H9 (cell line): ENCODE results near the gene ZCCHC8. TPM values are rescaled to one million over a fixed set of nuclear protein-coding genes. Genes with fewer than 3 reads are reported as not detected.
A peak's percentile ranks its signal among the peaks of the same experiment; 100 is the strongest.

Experiments used
- DNase-seq: peaks from one replicate; pipeline ENCODE4 v3.0.0-alpha.2; 2017
- H2AFZ ChIP-seq: one replicate; pipeline ENCODE4 v1.6.1; 2013; ENCODE audit warnings: mild to moderate bottlenecking, low read length, control low read depth, moderate library complexity
- H2AK5ac ChIP-seq: 2 replicates; pipeline ENCODE4 v1.6.1; 2013; ENCODE audit warnings: low read length, control low read depth, mixed read lengths; ENCODE audit not compliant: insufficient read length
- H2BK120ac ChIP-seq: one replicate; pipeline ENCODE4 v1.6.1; 2013; ENCODE audit warnings: low read depth, mild to moderate bottlenecking, low read length, control low read depth, inconsistent platforms; ENCODE audit not compliant: poor library complexity, severe bottlenecking
- H2BK12ac ChIP-seq: 2 replicates; pipeline ENCODE4 v1.6.1; 2013; ENCODE audit warnings: low read length, control low read depth, mixed read lengths, low read depth; ENCODE audit not compliant: insufficient read length
- H2BK15ac ChIP-seq: 2 replicates; pipeline ENCODE4 v1.6.1; 2013; ENCODE audit warnings: low read depth, low read length, control low read depth
- H2BK20ac ChIP-seq: one replicate; pipeline ENCODE4 v1.6.1; 2013; ENCODE audit warnings: low read depth, mild to moderate bottlenecking, low read length, control low read depth, inconsistent platforms; ENCODE audit not compliant: poor library complexity, severe bottlenecking
- H2BK5ac ChIP-seq: 2 replicates; pipeline ENCODE4 v1.6.1; 2013; ENCODE audit warnings: low read length, control low read depth, mixed read lengths; ENCODE audit not compliant: insufficient read length
- H3K14ac ChIP-seq: 2 replicates; pipeline ENCODE4 v1.6.1; 2013; ENCODE audit warnings: low read length, control low read depth; ENCODE audit not compliant: insufficient read depth
- H3K18ac ChIP-seq: 2 replicates; pipeline ENCODE4 v1.6.1; 2013; ENCODE audit warnings: low read depth, mild to moderate bottlenecking, mixed read lengths, low read length, control low read depth; ENCODE audit not compliant: insufficient read length
- H3K23ac ChIP-seq: 2 replicates; pipeline ENCODE4 v1.6.1; 2013; ENCODE audit warnings: low read length, control low read depth, mixed read lengths, low read depth; ENCODE audit not compliant: insufficient read length
- H3K23me2 ChIP-seq: 2 replicates; pipeline ENCODE4 v1.6.1; 2013; ENCODE audit warnings: low read depth, mild to moderate bottlenecking, mixed read lengths, low read length, control low read depth; ENCODE audit not compliant: insufficient read length, poor library complexity, severe bottlenecking
- H3K27ac ChIP-seq: 2 replicates; pipeline ENCODE4 v1.5.1; 2013; ENCODE audit warnings: low read length, control low read depth, mixed read lengths, low read depth; ENCODE audit not compliant: insufficient read length
- H3K27me3 ChIP-seq: 2 replicates; pipeline ENCODE4 v1.6.1; 2013; ENCODE audit warnings: low read length, control low read depth, inconsistent platforms; ENCODE audit not compliant: insufficient read depth
- H3K4ac ChIP-seq: 2 replicates; pipeline ENCODE4 v1.6.1; 2013; ENCODE audit warnings: low read depth, mild to moderate bottlenecking, control low read depth, inconsistent platforms, low read length, moderate library complexity
- H3K4me1 ChIP-seq: 2 replicates; pipeline ENCODE4 v1.6.1; 2013; ENCODE audit warnings: low read length, control low read depth, inconsistent platforms; ENCODE audit not compliant: insufficient read depth
- H3K4me2 ChIP-seq: 2 replicates; pipeline ENCODE4 v1.6.1; 2013; ENCODE audit warnings: low read length, control low read depth, mixed read lengths; ENCODE audit not compliant: insufficient read length, insufficient read depth
- H3K56ac ChIP-seq: 2 replicates; pipeline ENCODE4 v1.6.1; 2013; ENCODE audit warnings: low read depth, mild to moderate bottlenecking, mixed read lengths, low read length, control low read depth; ENCODE audit not compliant: insufficient read length
- H3K79me1 ChIP-seq: 2 replicates; pipeline ENCODE4 v1.6.1; 2013; ENCODE audit warnings: low read depth, mild to moderate bottlenecking, moderate library complexity, low read length, control low read depth, inconsistent platforms; ENCODE audit not compliant: insufficient read depth, poor library complexity, severe bottlenecking
- H3K79me2 ChIP-seq: 2 replicates; pipeline ENCODE4 v1.6.1; 2013; ENCODE audit warnings: low read length, control low read depth, inconsistent platforms; ENCODE audit not compliant: insufficient read depth
- H3K9ac ChIP-seq: 2 replicates; pipeline ENCODE4 v1.6.1; 2013; ENCODE audit warnings: low read length, control low read depth, mixed read lengths; ENCODE audit not compliant: insufficient read length; ENCODE audit errors: extremely low read depth
- H3K9me3 ChIP-seq: one replicate; pipeline ENCODE4 v1.6.1; 2013; ENCODE audit warnings: low read depth, low read length, inconsistent platforms; ENCODE audit not compliant: control insufficient read depth
- H3T11ph ChIP-seq: one replicate; pipeline ENCODE4 v1.6.1; 2013; ENCODE audit warnings: mild to moderate bottlenecking, low read length, control low read depth, inconsistent platforms
- H4K20me1 ChIP-seq: one replicate; pipeline ENCODE4 v1.6.1; 2013; ENCODE audit not compliant: control insufficient read depth, insufficient read length, insufficient read depth
- H4K5ac ChIP-seq: 2 replicates; pipeline ENCODE4 v1.6.1; 2013; ENCODE audit warnings: low read depth, mild to moderate bottlenecking, mixed read lengths, low read length, control low read depth; ENCODE audit not compliant: insufficient read length
- H4K8ac ChIP-seq: replicated peaks from 2 replicates; pipeline ENCODE4 v1.6.1; 2013; ENCODE audit warnings: low read length, control low read depth, mixed read lengths, low read depth; ENCODE audit not compliant: insufficient read length
- H4K91ac ChIP-seq: 2 replicates; pipeline ENCODE4 v1.6.1; 2013; ENCODE audit warnings: low read depth, mild to moderate bottlenecking, moderate library complexity, mixed read lengths, low read length, control low read depth; ENCODE audit not compliant: insufficient read length
- H3K27ac Mint-ChIP-seq, 3 experiments: 2 replicates in 2 of 3; 3 replicates in 1 of 3; pipeline ENCODE4 v1.8.0; 2020 to 2021; ENCODE audit warnings: mixed read lengths in 3 of 3, mild to moderate bottlenecking in 1 of 3, moderate library complexity in 1 of 3
- H3K27me3 Mint-ChIP-seq: 2 replicates; pipeline ENCODE4 v1.8.0; 2021; ENCODE audit warnings: low read depth, mild to moderate bottlenecking, moderate library complexity, mixed read lengths
- H3K36me3 Mint-ChIP-seq, 3 experiments: 2 replicates in 2 of 3; 3 replicates in 1 of 3; pipeline ENCODE4 v1.8.0; 2020 to 2021; ENCODE audit warnings: low read depth in 3 of 3, mixed read lengths in 3 of 3; ENCODE audit not compliant: insufficient read depth in 1 of 3
- H3K4me1 Mint-ChIP-seq, 2 experiments: 2 replicates each; pipeline ENCODE4 v1.8.0; 2020; ENCODE audit warnings: mixed read lengths in 2 of 2
- H3K4me3 Mint-ChIP-seq, 2 experiments: 2 replicates in 1 of 2; 3 replicates in 1 of 2; pipeline ENCODE4 v1.8.0; 2020 to 2021; ENCODE audit warnings: mild to moderate bottlenecking in 2 of 2, mixed read lengths in 2 of 2, moderate library complexity in 1 of 2
- H3K9me3 Mint-ChIP-seq, 2 experiments: 2 replicates in 1 of 2; 3 replicates in 1 of 2; pipeline ENCODE4 v1.8.0; 2020; ENCODE audit warnings: mild to moderate bottlenecking in 2 of 2, mixed read lengths in 2 of 2, moderate library complexity in 1 of 2
- CTCF ChIP-seq: fragments of 200-600 bp; sonication (generic); conservative IDR thresholded peaks from 3 replicates; pipeline ENCODE4 v1.8.0; 2021; ENCODE audit warnings: antibody characterized with exemption, mild to moderate bottlenecking
- WGBS: extraction: QIAGEN DNeasy Blood & Tissue Kit; methylation state at CpG from one replicate; pipeline ENCODE4 v1.1.7; 2013; ENCODE audit warnings: missing lambda C conversion rate, low lambda C conversion rate, mixed read lengths; ENCODE audit not compliant: insufficient read length; ENCODE audit errors: extremely low coverage; 5-methylcytosine and 5-hydroxymethylcytosine counted together
- total RNA-seq: library from RNA; stranded (reverse); gene quantifications from 2 replicates; pipeline ENCODE4 v1.2.1, GENCODE V29; 2021

ZCCHC8 gene
- total RNA-seq, 1 experiment from 2014 or later = 37.3 TPM

- Histone ChIP-seq H3K4ac (no peak overlapping the region), H3K4me1 (no peaks in the 10 kb centered on the region), H3K9me3 (no peaks in the 10 kb centered on the region), H3K27me3 (no peaks in the 10 kb centered on the region), H3K79me2 (no peaks in the 10 kb centered on the region), H2BK5ac (no peak overlapping the region), H3K56ac (no peak overlapping the region), H4K91ac (no peak overlapping the region), H3K23me2 (no peaks in the 10 kb centered on the region), H4K8ac (no peak overlapping the region), H2AFZ (no peak overlapping the region), H2BK20ac (no peak overlapping the region), H3K27ac (no peak overlapping the region), H2BK120ac (no peak overlapping the region), H3K4me2 (no peak overlapping the region), H4K20me1 (no peaks in the 10 kb centered on the region), H3K23ac (no peak overlapping the region), H3K14ac (no peak overlapping the region), H2BK12ac (no peak overlapping the region), H3K79me1 (no peaks in the 10 kb centered on the region), H3K18ac (no peak overlapping the region), H2AK5ac (no peak overlapping the region), H3K9ac (no peak overlapping the region), H2BK15ac (no peak overlapping the region), H4K5ac (no peak overlapping the region), H3T11ph (no peak overlapping the region)
- Mint-ChIP-seq H3K9me3 (no peaks in the 10 kb centered on the region), H3K4me1 (no peaks in the 10 kb centered on the region), H3K4me3 (peak overlapping the region in 1 of 2 experiments; percentile 42; a peak in 1 of 5 replicates), H3K27me3 (no peaks in the 10 kb centered on the region), H3K27ac (no peak overlapping the region), H3K36me3 (peaks cover 35 to 68% (median 56%) of the 10 kb centered on the region in 3 experiments; a peak in 6 of 7 replicates)
- no CpG with 5 or more reads among the region's 2 CpGs for WGBS
- TF ChIP-seq CTCF = no peak
- no peak for DNase-seq
Measured at GRCh38 chr12:122474324-122474716, 26.4 kb downstream of the ZCCHC8 start.
